Fibroblast of villous mesenchyme (primary cell): ENCODE measurements around the gene PBX1. TPM values are rescaled to one million over a fixed set of nuclear protein-coding genes. Genes with fewer than 3 reads are reported as not detected.

Experiments
- DNase-seq: peaks from one replicate; pipeline ENCODE4 v3.0.0-alpha.2; 2010; ENCODE audit warnings: low read depth
- H3K4me3 ChIP-seq: 2 replicates; pipeline ENCODE4 v1.5.1; 2011; ENCODE audit warnings: low read depth, mild to moderate bottlenecking, low read length
- total RNA-seq: library from RNA; depleted of rRNA; stranded (reverse); fragments of >200 nt; gene quantifications from 2 replicates; pipeline ENCODE4 v1.2.3, GENCODE V29; 2012
- TF ChIP-seq, protein P1 (sequence below): IDR thresholded peaks from 2 replicates; pipeline ENCODE4 v1.5.1; 2012; ENCODE audit warnings: low read depth, mild to moderate bottlenecking, low read length; ENCODE audit not compliant: insufficient read depth

The PBX1 gene
- total RNA-seq, 1 donor = 67.4 TPM

DNA sequence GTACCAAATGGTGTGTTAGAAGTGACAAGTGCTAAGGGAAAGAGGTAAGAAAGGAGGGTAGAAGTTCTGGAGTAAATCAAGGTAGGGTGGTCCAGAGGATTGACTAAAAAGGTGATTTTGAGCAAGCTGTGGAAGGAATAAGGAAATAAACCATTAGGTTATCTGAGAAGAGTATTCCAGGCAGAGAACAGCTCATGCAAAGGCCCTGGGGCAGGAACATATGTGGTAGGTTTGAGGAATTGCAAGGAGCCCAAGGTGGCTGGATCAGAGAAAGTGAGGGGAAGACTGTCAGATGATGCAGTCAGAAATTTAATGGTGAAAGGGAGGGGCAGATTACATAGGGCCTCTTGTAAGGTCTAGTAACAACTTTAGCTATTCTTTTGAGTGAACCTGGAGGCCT lies 302.6 kb downstream of the PBX1 start:
- TF ChIP-seq, protein P1, sequence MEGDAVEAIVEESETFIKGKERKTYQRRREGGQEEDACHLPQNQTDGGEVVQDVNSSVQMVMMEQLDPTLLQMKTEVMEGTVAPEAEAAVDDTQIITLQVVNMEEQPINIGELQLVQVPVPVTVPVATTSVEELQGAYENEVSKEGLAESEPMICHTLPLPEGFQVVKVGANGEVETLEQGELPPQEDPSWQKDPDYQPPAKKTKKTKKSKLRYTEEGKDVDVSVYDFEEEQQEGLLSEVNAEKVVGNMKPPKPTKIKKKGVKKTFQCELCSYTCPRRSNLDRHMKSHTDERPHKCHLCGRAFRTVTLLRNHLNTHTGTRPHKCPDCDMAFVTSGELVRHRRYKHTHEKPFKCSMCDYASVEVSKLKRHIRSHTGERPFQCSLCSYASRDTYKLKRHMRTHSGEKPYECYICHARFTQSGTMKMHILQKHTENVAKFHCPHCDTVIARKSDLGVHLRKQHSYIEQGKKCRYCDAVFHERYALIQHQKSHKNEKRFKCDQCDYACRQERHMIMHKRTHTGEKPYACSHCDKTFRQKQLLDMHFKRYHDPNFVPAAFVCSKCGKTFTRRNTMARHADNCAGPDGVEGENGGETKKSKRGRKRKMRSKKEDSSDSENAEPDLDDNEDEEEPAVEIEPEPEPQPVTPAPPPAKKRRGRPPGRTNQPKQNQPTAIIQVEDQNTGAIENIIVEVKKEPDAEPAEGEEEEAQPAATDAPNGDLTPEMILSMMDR = no peak
- no peak for DNase-seq

DNA sequence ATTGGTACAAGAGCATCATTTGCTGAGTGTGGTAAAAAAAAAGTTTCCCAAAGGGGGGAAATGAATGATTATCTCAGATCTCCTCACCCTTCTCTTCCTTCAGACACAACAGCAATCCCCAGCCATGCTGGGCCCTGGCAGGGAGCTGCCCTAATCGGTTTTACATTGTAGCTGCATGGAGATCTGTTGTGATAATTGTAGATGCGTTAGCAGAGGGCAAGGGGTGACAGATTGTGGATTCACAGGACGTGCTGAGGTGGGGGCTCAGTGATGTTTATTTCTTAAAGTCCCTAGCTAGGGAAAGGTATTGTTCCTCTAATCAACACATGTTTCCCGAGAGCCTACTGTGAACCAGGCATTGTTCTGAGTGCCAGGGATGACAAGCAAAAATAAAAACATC lies 304.1 kb downstream of the PBX1 start:
- TF ChIP-seq, protein P1 = no peak
- DNase-seq = no peak
- no peak overlapping the region for H3K4me3 ChIP-seq

More for the DNA sequence above, 302.6 kb downstream of the PBX1 start:
- no peak overlapping the region for H3K4me3 ChIP-seq

DNA sequence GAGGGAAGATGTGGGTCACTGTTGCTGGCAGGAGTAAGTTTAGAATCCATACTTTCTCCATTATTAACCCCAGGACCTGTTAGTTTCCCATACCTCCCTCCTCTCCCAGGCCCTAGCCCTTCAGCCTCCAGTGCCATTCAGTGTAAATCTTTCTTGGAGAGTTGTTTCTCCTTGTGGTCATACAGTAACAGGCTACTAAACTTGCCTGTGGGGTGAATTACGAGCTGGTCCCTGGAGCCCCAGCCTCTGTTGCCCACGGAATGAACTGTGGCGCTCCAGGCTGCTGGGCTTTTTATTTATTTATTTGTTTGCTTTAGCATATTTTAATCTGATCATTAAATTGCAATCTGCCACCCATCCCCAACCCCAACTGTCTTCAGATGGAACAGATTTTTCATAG lies 305.2 kb downstream of the PBX1 start:
- TF ChIP-seq, protein P1 = no peak
- H3K4me3 ChIP-seq = no peak overlapping the region
- no peak for DNase-seq

DNA sequence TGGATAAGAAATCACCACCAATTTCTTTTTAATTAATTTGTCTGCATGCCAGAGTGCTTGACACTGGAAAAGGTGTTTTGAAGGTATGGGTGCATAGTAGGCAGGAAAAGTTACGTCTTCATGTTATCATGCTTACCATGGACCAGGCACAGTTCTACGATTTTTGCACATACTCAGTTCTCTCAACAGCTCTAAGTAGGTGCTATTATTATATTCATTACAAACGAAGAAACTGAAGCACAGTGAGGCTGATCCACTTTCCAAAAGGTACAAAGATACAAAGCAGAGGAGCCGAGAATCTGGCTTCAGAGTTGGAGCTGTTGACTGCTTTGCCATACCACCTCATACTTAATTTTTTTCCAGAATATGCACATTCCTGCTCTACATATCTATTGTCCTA lies 306.4 kb downstream of the PBX1 start:
- TF ChIP-seq, protein P1 = no peak
- H3K4me3 ChIP-seq = no peak overlapping the region
- DNase-seq = no peak

DNA sequence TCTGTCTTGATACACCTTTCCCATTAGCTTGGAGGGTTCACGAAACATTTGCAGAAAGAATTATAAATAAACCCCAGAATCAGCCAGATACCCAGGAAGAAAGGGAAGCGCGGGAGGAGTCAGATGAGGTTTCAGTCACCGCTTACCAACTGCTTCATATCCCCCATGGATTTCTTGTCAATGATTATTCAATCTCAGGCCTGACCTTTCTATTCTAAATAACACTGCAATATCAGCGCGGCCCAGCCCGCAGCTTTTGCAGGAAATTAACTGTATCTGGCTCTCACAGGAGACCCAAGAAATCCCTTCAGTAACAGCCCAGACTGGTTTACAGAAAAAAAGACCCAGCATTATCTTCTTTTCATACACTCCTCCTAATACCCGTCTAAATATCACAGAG lies 308.6 kb downstream of the PBX1 start:
- TF ChIP-seq, protein P1 = no peak
- no peak overlapping the region for H3K4me3 ChIP-seq
- DNase-seq = no peak

DNA sequence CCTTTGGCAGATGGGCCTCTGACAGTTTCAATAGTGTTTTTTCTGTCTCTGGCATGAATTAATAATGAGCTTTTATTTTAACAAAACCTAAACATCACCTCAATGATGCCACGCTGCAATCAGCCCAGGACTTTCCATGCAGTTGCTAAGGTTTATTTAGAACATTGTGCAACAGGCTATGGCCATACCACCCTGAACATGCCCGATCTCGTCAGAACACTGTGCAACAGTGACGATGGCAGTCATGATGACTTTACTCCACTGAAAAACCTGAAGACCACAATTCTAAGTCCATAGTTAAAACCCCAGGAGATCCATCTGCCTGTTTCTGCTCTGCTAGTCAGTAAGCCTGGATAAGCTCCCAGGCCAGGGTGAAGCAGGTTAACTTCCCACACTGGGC lies 310.0 kb downstream of the PBX1 start:
- TF ChIP-seq, protein P1 = no peak
- no peak overlapping the region for H3K4me3 ChIP-seq
- DNase-seq = no peak

DNA sequence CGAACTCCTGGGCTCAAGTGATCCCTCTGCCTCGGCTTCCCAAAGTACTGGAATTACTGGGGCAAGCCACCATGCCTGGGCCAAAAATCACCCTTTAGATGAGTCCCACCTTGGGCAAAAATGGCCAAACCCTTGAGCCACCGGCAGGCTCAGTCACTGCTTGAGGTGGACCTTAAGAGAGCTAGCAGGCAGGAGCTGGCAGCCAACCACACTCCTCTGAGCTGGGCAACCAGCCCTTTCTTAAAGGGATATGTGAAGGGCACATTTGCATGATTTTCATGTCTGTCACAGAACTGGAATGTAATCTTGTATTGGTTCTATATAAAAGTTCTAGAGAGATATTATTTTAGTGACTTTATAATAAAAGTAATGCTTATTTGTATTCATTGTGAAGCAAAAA lies 316.5 kb downstream of the PBX1 start:
- no peak for DNase-seq
- TF ChIP-seq, protein P1 = no peak
- H3K4me3 ChIP-seq = no peak overlapping the region
